ENCODE data around the gene EDA2R. TPM values are rescaled to one million over a fixed set of nuclear protein-coding genes. Genes with fewer than 3 reads are reported as not detected.

The EDA2R gene
- total RNA-seq, 1 experiment from 2014 or later, result 11.9 TPM

GRCh38 chrX:66602381-66602938, 36.4 kb downstream of the EDA2R start:
- ChIA-PET POLR2A (no interaction called here), CTCF (interaction anchor here (0.6 to 1.0 kb wide), 2 partner anchors 12 to 126 kb away, joined by 3 to 6 read pairs; no protein-coding TSS in a partner anchor)
- Mint-ChIP-seq H3K27me3 (ENCODE audit: low read depth) (no peaks in the 10 kb centered on the region), H3K4me1 (no peaks in the 10 kb centered on the region), H3K4me3 (no peak overlapping the region), H3K9me3 (no peaks in the 10 kb centered on the region), H3K36me3 (peaks cover 11% of the 10 kb centered on the region), H3K27ac (no peak overlapping the region)
- no peak for TF ChIP-seq ESRRA (CRISPR knock-in tag; IDR thresholded peaks at IDR 0.05; ENCODE audit: borderline replicate concordance)
- TF ChIP-seq KAT7 (CRISPR knock-in tag; IDR thresholded peaks at IDR 0.05; ENCODE audit: borderline replicate concordance), result no peak
- no peak for TF ChIP-seq MYBL2 (CRISPR knock-in tag; IDR thresholded peaks at IDR 0.05)
- TF ChIP-seq OVOL2 (CRISPR knock-in tag; IDR thresholded peaks at IDR 0.05; ENCODE audit: borderline replicate concordance), result no peak
- no peak for TF ChIP-seq ZNF317 (CRISPR knock-in tag; IDR thresholded peaks at IDR 0.05; ENCODE audit: borderline replicate concordance, low read depth)
- TF ChIP-seq TEAD1 (CRISPR knock-in tag; IDR thresholded peaks at IDR 0.05), result no peak
- TF ChIP-seq ERG (CRISPR knock-in tag; IDR thresholded peaks at IDR 0.05), result no peak
- no peak for TF ChIP-seq ZNF396 (CRISPR knock-in tag; IDR thresholded peaks at IDR 0.05; ENCODE audit: borderline replicate concordance)
- no peak for TF ChIP-seq E2F5 (CRISPR knock-in tag; IDR thresholded peaks at IDR 0.05)
- TF ChIP-seq ZNF425 (CRISPR knock-in tag; conservative IDR thresholded peaks at IDR 0.05), result no peak
- no peak for TF ChIP-seq ZNF281 (CRISPR knock-in tag; IDR thresholded peaks at IDR 0.05)
- no peak for TF ChIP-seq ZNF121 (CRISPR knock-in tag; IDR thresholded peaks at IDR 0.05)
- TF ChIP-seq RORB (CRISPR knock-in tag; IDR thresholded peaks at IDR 0.05), result no peak
- TF ChIP-seq ELF4 (CRISPR knock-in tag; IDR thresholded peaks at IDR 0.05; ENCODE audit: low read depth), result no peak
- no peak for TF ChIP-seq SP1 (CRISPR knock-in tag; conservative IDR thresholded peaks at IDR 0.05)
- no peak for TF ChIP-seq CBFB (CRISPR knock-in tag; IDR thresholded peaks at IDR 0.05; ENCODE audit: low read depth)
- DNase-seq (ENCODE audit: low spot score) (peak; percentile 11), ATAC-seq (peak; percentile 51; the same call in 1 of the 2 replicates)

- ChIA-PET CTCF (no interaction called here), POLR2A (no interaction called here)
- DNase-seq (ENCODE audit: low spot score) (no peak), ATAC-seq (no peak)
- Mint-ChIP-seq H3K9me3 (no peaks in the 10 kb centered on the region), H3K36me3 (peaks cover 17% of the 10 kb centered on the region), H3K4me3 (no peak overlapping the region), H3K4me1 (no peaks in the 10 kb centered on the region), H3K27me3 (ENCODE audit: low read depth) (no peaks in the 10 kb centered on the region), H3K27ac (no peak overlapping the region)
- no peak for TF ChIP-seq ZNF425 (CRISPR knock-in tag; conservative IDR thresholded peaks at IDR 0.05)
- TF ChIP-seq FOXP4 (CRISPR knock-in tag; IDR thresholded peaks at IDR 0.05), result no peak
- TF ChIP-seq ARID4B (CRISPR knock-in tag; IDR thresholded peaks at IDR 0.05; ENCODE audit: borderline replicate concordance), result no peak
- TF ChIP-seq ZBTB21 (CRISPR knock-in tag; IDR thresholded peaks at IDR 0.05; ENCODE audit: borderline replicate concordance), result no peak
- no peak for TF ChIP-seq RORB (CRISPR knock-in tag; IDR thresholded peaks at IDR 0.05)
These were observed 37.4 kb downstream of the EDA2R start for GRCh38 chrX:66601522-66601921.
